HG03135 (cell line): ENCODE results near the gene GRM4.
"Not testable (repeated sequence)": the region's sequence is repeated elsewhere in the genome, so short reads cannot be mapped to it uniquely, and the experiment has no call there.

Experiments used
- ATAC-seq: cut with Tn5 transposase; IDR thresholded peaks from one replicate; pipeline ENCODE4 v1.9.1; 2021; ENCODE audit warnings: mild to moderate bottlenecking, moderate library complexity; ENCODE audit not compliant: unreplicated experiment

The GRM4 gene

DNA sequence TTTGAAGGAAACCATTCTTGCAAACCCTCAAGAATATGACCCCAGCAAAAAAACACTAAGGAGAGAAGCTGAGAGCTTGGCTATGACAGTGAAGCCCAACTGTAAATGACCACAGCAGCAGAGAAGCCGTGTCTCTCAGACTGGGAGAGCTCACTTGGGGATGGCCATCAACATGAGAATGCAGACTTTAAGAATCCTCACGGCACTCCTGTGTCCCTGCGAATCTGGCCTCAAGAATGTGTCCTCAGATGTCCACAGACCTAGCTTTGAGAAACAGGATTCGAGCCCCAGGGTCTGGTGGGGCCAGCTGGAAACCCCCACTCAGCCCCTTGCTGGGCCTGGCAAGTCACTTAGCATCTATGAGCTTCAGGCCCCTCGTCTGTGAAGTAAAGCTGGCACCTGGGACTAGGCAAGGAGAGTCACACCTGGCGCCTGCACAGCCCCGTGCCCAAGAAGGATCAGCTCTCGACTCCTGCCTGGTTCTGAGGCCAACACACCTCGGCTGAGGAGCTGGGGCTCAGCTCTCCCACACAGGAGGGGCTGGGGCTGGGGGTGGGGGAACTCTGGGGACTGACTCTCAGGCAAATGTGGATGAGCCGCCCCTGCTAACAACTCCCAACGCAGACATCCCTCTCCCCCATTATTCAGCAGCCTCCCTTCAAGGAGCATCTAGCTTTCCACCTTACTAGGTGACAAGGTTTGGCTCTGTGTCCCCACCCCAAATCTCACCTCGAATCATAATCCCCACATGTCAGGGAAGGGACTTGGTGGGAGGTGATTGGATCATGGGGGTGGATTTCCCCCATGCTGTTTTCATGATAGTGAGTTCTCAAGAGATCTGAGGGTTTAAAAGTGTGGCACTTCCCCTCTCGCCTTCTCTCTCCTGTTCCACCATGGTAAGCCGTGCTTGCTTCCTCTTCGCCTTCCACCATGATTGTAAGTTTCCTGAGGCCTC lies 97.7 kb downstream of the GRM4 start:
- ATAC-seq = no peak

DNA sequence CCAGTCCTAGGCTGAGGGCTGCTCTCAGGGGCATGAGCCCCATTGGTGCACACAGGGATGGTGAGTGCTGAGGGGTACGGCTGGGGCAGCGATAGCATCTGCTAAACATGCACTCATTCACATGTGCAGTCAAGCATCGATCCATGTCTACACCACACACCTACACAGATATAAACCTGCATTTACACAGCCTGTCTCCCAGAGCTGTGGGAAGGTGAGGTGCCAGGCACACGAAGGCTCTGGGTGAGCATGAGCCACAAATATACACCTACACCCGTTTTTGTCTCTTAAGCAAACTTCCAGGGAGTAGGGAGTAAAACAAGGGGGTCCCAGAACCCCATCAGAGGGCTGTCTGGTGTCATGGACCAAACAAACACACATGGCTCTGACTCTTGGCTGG lies 99.3 kb downstream of the GRM4 start:
- no peak for ATAC-seq

DNA sequence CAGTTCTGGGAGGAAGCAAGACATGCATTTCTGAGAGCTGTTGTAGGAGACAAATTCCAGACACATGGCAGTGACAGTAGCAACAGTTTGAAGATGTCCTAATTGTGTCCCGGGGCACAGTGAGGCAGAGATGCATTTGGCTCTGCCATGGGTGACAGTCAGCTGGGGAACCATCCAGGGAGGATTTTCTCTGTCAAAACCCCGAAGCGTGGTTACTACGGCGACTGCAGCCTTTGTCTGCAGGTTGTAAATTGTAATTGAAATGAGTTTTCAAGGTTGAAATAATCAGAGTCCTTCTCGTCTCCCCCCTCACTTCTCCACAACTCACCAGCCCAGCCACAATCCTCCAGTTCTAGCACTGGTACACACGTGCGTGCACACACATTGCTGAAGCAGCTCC lies 100.1 kb downstream of the GRM4 start:
- no peak for ATAC-seq

DNA sequence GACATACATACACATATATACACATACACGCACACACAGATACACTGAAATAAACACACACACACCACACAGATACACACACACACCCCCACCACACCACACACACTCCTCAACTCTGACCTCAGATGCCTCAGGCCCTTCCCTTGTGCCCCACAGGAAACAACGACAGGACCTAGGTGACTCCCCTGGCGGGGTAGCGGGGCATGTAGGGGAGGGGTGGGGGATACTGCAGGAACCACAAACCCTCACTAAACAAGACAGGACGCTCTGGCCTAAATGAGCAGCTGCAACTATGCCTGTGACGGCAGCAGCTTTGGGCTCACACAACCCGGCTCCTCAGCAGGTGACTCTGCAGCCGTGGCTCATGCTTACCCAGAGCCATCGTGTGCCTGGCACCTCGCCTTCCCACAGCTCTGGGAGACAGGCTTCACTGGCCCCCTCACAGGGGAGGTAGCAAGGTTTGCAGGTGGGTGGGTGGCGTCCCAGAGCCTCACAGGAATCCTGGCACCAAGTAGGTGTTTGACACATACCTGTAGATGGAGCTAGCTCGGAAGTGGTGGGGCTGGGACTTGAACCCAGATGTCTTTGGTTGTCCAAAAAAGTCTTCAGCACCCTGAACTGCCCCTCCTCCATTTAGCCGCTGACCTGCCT lies 100.8 kb downstream of the GRM4 start:
- ATAC-seq = no peak

DNA sequence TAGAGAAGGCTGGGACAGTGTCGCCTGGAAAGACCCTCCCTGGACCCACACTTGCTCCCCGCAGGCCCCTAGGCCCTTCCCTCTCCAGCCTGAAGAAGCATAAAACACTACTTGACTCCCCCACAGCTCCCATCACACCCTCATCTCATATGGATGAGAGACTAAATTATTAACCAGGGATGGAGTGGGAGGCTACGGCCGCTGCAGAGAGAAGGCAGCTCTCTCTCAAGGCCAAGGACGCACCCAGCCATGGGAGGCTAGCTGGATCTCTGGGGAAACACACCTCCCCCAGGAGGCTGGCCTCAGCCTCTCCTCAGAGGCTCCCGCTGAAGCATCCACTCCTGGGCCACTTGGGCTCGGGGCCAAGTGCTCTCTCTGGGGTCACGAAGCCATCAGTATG lies 102.5 kb downstream of the GRM4 start:
- ATAC-seq = no peak

DNA sequence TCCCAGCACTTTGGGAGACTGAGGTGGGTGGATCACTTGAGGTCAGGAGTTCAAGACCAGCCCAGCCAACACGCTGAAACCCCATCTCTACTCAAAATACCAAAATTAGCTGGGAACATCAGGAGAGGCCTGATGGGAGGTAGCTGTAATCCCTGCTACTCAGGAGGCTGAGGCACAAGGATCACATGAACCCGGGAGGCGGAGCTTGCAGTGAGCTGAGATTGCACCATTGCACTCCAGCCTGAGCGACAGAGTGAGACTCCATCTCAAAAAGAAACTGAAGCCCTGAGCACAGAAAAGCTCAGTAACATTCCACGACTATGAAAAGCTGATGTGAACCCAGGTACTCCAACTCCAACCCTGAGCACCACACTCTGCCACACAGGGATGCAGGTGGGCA lies 103.9 kb downstream of the GRM4 start:
- ATAC-seq = not testable (repeated sequence)

DNA sequence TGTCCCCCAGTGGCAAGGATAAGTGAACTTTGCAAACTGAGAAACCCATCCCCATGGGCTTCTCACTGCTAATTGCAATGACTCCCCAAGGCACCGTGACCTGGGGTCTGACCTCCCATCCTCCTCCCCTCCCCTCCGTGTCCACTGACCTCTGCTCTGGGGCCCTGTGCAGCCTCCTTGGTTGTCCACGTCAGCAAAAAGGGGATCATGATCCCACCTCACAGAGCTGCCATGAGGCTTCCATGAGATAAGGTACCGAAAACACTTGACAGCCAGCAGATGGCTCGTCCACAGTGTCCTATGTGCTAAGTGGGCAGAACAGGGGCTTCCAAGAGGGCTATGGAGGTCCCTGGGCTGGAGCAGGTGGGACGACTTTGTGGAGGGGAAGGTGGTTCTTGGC lies 104.5 kb downstream of the GRM4 start:
- ATAC-seq = no peak

DNA sequence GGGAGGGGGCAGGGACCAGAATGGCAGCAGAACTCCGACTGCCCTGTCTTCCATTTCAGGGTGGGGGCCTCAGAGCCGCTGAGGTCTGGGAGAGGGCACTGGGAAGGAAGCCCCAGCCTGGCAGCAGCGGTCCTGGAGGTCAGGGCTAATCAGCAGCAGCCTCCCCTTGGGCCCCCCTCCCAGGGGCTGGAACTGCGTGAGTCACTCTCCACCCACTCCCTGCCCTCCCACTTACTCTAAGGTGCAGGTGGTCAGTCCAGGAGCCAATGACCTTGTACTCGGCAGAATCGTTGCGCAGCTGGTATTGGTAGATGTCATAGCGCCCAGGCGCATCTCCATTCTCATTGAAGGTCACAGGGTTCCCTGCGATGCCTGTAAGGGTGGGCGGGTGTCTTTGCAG lies 105.9 kb downstream of the GRM4 start:
- ATAC-seq = no peak

DNA sequence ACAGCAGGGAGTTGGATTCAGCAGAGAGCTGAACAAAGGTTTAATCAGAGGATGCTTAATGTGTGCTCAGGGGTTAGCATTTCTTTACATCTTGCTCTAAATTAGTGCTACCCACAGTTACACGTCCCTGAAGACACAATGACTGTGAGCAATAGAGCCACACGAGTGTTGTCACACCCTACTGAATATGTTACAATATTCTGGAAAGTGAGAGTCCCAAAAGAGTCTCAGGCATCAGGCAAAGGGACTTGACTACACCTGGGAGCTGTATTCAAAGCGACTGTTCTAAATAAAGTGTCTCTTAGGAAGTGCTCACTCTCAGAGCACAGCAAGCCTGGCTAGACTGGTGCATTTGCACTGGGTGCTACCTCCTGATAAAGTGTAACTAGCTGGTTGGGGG lies 108.7 kb downstream of the GRM4 start:
- ATAC-seq = no peak

DNA sequence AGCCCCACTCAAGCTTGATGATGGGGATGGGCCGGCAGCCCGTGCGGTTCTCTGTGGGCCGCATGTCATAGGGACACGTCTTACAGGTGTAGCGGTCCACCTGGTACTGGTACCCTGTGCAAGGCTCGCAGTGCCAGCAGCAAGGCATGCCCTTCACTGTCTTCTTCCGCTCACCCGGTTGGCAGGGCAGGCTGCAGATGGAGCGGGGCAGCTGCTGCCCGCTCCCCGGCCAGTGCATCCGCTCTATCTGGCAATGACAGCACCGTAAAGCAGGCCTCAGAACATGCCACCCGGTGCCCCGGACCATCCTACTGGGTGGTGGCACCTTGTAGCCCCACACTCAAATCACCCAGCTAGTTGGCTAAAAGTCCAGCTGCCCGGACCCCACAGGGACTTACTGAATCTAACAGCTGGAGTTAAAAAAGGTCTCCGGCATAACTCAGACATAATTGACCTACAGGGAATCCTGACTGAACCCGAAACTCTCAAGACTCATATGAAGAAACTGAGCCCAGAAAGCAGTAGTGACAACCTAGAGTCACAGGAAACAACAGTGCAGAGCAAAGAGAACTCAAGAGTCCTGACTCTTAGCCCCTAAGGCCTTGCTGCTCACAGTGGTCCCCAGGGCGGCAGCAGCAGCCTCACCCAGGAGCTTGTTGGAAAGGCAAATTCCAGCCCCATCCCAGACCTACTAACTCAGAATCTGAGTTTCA lies 109.4 kb downstream of the GRM4 start:
- ATAC-seq = no peak

DNA sequence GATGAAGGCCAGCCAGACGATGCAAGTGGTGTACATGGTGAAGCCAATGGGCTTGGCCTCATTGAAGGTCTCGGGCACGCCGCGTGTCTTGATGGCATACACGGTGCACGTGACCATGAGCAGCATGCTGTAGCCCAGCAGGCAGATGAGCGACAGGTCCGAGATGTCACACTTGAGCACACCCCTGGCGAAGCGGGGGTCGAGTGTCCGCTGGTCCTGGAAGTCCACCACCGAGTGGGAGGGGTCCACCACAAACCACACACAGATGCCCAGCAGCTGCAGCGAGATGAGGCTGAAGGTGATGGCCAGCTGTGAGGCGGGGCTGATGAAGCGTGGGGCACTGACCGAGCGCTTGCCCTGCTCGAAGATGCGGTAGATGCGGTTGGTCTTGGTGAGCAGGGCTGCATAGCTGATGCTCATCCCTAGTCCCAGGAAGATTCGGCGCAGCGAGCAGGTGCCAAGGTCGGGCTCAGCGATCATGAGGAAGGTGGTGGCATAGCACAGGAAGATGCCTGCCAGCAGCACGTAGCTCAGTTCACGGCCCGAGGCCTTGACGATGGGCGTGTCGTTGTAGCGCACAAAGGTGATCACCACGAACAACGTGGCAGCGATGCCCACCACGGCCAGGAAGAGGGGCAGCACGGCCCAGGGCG lies 110.1 kb downstream of the GRM4 start:
- no peak for ATAC-seq

DNA sequence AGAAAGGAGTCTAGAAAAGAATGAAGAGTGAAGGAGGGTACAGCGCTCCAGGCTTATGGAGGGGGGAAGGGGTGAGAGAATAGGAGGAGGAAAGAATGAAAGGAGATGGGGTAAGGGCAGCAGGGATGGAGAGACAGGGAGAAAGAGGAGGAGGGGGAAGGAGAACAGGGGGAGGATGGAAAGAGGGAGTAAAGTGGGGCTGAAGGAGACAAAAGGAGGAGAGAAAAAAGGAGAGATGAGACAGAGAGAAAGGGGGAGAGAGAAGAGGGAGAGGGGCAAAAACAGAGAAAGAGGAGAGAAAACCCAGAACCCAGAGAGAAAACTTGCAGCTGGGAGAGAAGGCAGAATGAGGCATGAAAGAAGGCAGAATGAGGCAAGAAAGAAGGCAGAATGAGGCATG lies 110.7 kb downstream of the GRM4 start:
- ATAC-seq = no peak

DNA sequence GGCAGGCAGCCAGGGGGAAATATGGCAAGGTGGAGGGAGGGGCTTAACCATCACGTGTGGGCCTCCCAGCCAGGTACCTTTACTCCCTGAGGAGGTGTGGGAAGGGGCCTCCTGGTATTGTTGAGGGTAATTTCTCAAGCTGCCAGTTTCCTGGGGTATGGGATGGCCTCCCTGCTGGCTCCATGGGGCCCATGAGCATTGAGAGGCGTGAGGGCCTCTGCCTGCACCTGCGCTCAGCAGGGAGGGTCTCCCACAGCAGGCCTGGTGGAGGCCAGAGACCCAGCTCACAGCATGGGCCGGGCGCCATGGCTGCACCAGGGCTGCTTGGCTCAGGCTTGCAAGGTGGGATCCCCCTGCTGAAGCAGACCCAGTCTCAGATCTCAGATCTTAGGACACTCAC lies 113.0 kb downstream of the GRM4 start:
- ATAC-seq = no peak

DNA sequence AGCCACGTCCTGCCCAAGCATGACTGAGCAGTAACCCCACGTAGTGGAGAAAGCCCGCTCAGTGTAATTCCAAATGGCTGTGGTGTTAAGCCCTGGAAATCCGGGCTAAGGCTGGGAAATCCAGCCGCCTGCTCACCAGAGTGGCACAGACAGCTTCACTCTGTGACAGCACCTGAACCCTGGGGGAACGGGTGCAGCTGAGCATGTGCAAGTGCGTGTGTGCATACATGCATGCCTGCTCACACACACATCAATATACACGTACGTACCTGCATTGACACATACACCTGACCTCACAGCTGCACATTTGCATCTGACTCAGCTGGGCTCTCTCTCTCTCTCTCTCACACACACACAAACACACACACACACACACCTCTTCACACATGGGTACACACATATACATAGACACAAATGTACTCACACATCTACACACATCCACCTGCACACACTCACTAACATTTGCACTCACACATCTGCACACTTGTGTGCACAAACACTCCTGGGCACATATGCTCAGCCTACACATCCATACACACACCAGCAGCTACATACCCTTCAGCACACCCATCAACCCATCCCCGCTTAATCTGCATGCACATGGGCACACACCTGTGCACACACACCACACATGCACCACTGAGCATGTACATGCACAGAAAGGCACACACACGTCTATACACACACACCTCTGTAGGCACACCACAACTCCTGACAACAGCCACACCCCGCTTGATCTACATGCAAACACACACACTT lies 114.1 kb downstream of the GRM4 start:
- no peak for ATAC-seq

DNA sequence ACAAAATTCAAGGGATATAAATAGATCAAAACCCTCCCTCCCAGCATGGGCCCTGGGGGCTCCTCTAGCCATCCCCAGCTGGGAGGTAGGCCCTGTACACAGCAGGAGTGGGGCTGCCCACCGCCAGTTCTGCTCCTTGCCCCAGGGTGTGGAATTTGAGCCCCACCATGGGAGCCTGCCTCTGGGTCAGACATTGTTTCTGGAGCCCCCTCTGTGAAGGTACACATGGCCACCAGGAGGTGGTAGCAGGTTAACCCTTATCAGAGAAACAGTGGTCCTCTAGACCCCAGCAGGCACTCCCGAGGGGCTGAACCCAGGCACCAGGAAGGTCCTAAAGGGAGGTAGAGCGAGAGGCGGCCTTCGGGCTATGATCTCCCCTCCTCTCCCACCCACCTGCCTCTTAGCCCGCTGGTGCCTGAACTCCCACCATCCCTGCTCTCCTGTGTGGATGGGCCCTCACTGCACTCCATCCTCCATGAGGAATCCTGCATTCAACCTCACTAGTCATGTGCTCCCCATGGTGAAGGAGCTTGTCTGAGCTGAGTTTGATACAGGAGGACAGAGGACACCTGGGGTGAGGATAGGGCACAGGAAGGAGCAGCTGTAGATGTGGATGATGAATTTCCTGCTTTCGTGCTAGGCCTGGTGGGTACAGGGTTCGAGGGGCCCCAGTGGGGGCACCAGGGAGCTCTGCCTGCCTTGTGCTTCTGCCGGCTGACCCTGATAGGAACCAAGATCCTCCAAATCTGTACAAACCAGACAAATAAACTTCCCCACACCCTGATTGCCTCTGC lies 114.9 kb downstream of the GRM4 start:
- no peak for ATAC-seq

DNA sequence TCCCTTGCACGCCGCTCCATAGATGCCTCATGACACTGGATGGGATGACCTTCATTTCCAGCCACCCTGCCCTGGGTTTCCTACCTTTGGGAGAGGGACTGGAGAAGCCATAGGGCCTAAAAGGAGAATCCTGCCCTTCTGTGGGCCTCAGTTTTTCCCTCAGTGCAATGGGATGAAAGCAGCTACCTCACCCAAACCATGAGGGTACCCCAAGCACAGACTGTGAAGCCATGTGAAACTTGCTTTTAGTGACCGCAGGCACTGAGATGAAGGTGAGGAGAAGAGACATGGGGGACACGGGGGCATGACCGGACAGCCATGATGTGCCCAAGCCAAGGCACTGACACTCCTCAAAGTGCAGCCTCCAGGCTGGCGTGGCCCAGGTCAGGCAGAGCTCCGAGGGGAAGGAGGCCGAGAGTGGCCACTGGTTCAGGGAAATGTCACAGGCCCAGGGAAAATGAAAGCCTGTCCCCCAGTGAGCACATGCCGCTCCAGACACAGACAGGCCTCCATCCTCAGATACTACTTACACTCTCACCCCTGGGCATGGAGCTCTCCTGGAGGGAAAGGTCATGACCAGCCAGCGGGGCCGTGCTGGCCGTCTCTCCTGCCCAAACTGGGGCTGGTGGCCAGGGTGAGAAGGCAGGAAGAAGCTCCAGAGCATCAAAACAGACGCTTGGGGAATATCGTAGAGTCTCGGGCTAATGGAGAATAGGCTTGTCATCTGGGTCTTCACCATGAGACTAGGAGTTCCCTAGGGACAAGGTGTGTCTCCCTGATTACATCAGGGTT lies 116.2 kb downstream of the GRM4 start:
- ATAC-seq = no peak

DNA sequence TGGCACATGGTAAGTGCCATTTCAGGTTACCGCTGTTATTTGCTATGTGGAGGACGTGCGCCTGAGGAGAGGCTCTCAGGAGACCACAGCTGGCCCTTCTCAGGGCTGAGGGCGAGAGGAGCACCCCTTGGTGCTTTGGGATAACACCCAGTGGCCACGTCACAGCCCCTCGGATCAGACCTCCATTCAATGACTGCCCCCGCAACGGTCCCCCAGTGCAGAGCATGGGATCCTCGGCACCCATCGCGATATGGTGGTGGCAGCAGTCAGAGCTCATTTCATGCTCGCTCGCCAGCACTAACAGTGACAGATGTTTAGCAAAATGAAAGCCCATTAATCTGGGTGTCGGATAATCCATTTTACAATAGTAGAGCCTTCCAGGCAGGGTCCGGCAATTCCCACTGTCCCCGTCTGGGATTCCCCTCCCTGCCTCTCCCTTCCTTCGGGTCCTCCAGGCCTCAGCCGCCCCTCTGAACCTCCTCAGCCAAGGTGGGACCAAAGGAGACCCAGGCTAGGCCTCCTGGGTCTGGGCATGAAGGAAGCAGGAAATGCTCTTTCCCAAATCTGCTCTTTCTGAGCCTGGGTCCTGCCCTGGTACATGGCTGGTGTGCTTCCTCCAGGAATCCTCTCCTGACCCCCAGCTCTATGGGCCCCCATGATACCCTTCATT lies 117.1 kb downstream of the GRM4 start:
- no peak for ATAC-seq

DNA sequence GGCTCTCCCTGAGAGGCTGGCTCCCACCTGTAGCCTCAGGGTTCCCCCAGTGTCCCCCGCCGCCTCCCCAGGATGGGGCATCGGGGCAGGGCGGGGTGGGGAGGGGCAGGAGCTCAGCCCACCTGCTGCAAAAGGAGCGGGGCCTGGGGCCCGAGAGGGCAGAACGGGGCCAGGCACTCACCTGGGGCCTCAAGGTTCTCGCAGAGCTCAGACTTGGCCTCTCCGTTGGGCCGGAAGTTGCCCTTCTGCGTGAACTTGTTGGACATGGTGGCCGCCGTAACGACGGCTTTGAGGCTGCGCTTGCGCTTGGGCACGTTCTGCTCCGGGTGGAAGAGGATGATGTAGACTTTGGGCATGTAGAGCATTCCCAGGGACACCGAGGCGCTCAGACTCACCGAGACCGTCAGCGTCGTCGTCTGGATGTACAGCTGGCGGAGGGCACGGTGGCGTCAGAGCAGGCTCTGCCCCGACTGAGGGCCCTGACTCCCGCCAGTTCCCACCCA lies 117.9 kb downstream of the GRM4 start:
- ATAC-seq = no peak
